Type B pancreatic cell (in vitro differentiated cells): ENCODE data around the gene BATF. TPM values are rescaled to one million over a fixed set of nuclear protein-coding genes. Genes with fewer than 3 reads are reported as not detected.

Experiments
- DNase-seq: peaks from one replicate; pipeline ENCODE4 v3.0.0; 2021; ENCODE audit warnings: mixed read lengths; ENCODE audit not compliant: unreplicated experiment; ENCODE audit errors: extremely low spot score
- H3K27ac Mint-ChIP-seq: 2 replicates; pipeline ENCODE4 v1.8.0; 2021; ENCODE audit warnings: mild to moderate bottlenecking, mixed read lengths
- H3K27me3 Mint-ChIP-seq: 2 replicates; pipeline ENCODE4 v1.8.0; 2021; ENCODE audit warnings: mixed read lengths
- H3K36me3 Mint-ChIP-seq: 2 replicates; pipeline ENCODE4 v1.8.0; 2021; ENCODE audit warnings: mixed read lengths
- H3K4me1 Mint-ChIP-seq: one replicate; pipeline ENCODE4 v1.8.0; 2021; ENCODE audit warnings: mixed read lengths; ENCODE audit not compliant: unreplicated experiment
- H3K4me3 Mint-ChIP-seq: 2 replicates; pipeline ENCODE4 v1.8.0; 2021; ENCODE audit warnings: mild to moderate bottlenecking, mixed read lengths
- H3K9me3 Mint-ChIP-seq: 2 replicates; pipeline ENCODE4 v1.8.0; 2021; ENCODE audit warnings: mixed read lengths
- CTCF ChIP-seq: fragments of 200-600 bp; sonication (generic); conservative IDR thresholded peaks from 2 replicates; pipeline ENCODE4 v1.5.0; 2021; ENCODE audit warnings: antibody characterized with exemption, mild to moderate bottlenecking
- total RNA-seq: library from RNA; stranded (reverse); gene quantifications from 2 replicates; pipeline ENCODE4 v1.2.1, GENCODE V29; 2021; ENCODE audit warnings: low replicate concordance

Gene BATF
- total RNA-seq, 1 donor from 2014 or later: 2.6 TPM

GRCh38 chr14:75501080-75501479, 21.2 kb upstream of the BATF start:
- Mint-ChIP-seq H3K27ac (no peak overlapping the region), H3K4me1 (no peaks in the 10 kb centered on the region), H3K27me3 (no peaks in the 10 kb centered on the region), H3K4me3 (no peak overlapping the region), H3K9me3 (no peaks in the 10 kb centered on the region), H3K36me3 (no peaks in the 10 kb centered on the region)
- DNase-seq: no peak
- no peak for TF ChIP-seq CTCF

- H3K27me3 Mint-ChIP-seq: no peaks in the 10 kb centered on the region
- no peaks in the 10 kb centered on the region for H3K4me1 Mint-ChIP-seq
- no peak overlapping the region for H3K4me3 Mint-ChIP-seq
Observed at GRCh38 chr14:75504411-75504810, 17.9 kb upstream of the BATF start.

GRCh38 chr14:75506930-75507329, 15.3 kb upstream of the BATF start:
- Mint-ChIP-seq H3K36me3 (no peaks in the 10 kb centered on the region), H3K4me1 (no peaks in the 10 kb centered on the region), H3K4me3 (no peak overlapping the region), H3K9me3 (no peaks in the 10 kb centered on the region), H3K27ac (no peak overlapping the region), H3K27me3 (no peaks in the 10 kb centered on the region)
- DNase-seq: no peak
- TF ChIP-seq CTCF: no peak

More at GRCh38 chr14:75504411-75504810, 17.9 kb upstream of the BATF start:
- no peak for DNase-seq
- no peaks in the 10 kb centered on the region for H3K36me3 Mint-ChIP-seq
- H3K9me3 Mint-ChIP-seq: no peaks in the 10 kb centered on the region
- TF ChIP-seq CTCF: no peak
- H3K27ac Mint-ChIP-seq: no peak overlapping the region

- no peak overlapping the region for H3K4me3 Mint-ChIP-seq
- H3K36me3 Mint-ChIP-seq: no peaks in the 10 kb centered on the region
- DNase-seq: no peak
- TF ChIP-seq CTCF: no peak
- H3K27ac Mint-ChIP-seq: no peak overlapping the region
- peaks cover 1% of the 10 kb centered on the region for H3K4me1 Mint-ChIP-seq
- no peaks in the 10 kb centered on the region for H3K9me3 Mint-ChIP-seq
- H3K27me3 Mint-ChIP-seq: no peaks in the 10 kb centered on the region
Observed at GRCh38 chr14:75510547-75510946, 11.7 kb upstream of the BATF start.

GRCh38 chr14:75511201-75511600, 11.1 kb upstream of the BATF start:
- Mint-ChIP-seq H3K27ac (no peak overlapping the region), H3K9me3 (no peaks in the 10 kb centered on the region), H3K4me3 (no peak overlapping the region), H3K36me3 (no peaks in the 10 kb centered on the region), H3K27me3 (no peaks in the 10 kb centered on the region), H3K4me1 (peaks cover 8% of the 10 kb centered on the region)
- no peak for TF ChIP-seq CTCF
- no peak for DNase-seq
